Activated T-helper 17 cell treated with anti-CD3 and anti-CD28 coated beads, Interleukin-2, amount 50 U/mL, for 72 hours (primary cell): ENCODE data around the gene LIN54. TPM values are rescaled to one million over a fixed set of nuclear protein-coding genes. Genes with fewer than 3 reads are reported as not detected.

Experiments
- ATAC-seq: fragments of 150-1000 bp; cut with Tn5 transposase; replicated peaks from 2 replicates; pipeline ENCODE4 v1.10.0; 2021; ENCODE audit warnings: mild to moderate bottlenecking, moderate library complexity
- H3K27ac Mint-ChIP-seq: one replicate; pipeline ENCODE4 v1.8.0; 2022; ENCODE audit warnings: mixed read lengths
- H3K27me3 Mint-ChIP-seq: one replicate; pipeline ENCODE4 v1.8.0; 2022; ENCODE audit warnings: mixed read lengths
- H3K36me3 Mint-ChIP-seq: one replicate; pipeline ENCODE4 v1.8.0; 2022; ENCODE audit warnings: low read depth, mild to moderate bottlenecking, mixed read lengths
- H3K4me1 Mint-ChIP-seq: one replicate; pipeline ENCODE4 v1.8.0; 2022; ENCODE audit warnings: mixed read lengths
- H3K4me3 Mint-ChIP-seq: one replicate; pipeline ENCODE4 v1.8.0; 2022; ENCODE audit warnings: mild to moderate bottlenecking, mixed read lengths
- H3K9me3 Mint-ChIP-seq: one replicate; pipeline ENCODE4 v1.8.0; 2022; ENCODE audit warnings: mixed read lengths
- total RNA-seq, 2 donors: library from RNA; stranded (reverse); gene quantifications; one replicate each; pipeline ENCODE4 v1.2.3, GENCODE V29; 2022

LIN54 gene
- total RNA-seq, 2 donors from 2014 or later: 19.3 to 20.4 TPM

GRCh38 chr4:82899374-82900065 is 111.1 kb downstream of the LIN54 start:
- peaks cover 20% of the 10 kb centered on the region for H3K4me1 Mint-ChIP-seq

GRCh38 chr4:82898322-82899243 is 112.0 kb downstream of the LIN54 start:
- Mint-ChIP-seq H3K36me3 (no peaks in the 10 kb centered on the region), H3K4me1 (peaks cover 17% of the 10 kb centered on the region), H3K27ac (no peak overlapping the region), H3K27me3 (no peaks in the 10 kb centered on the region), H3K4me3 (no peak overlapping the region), H3K9me3 (no peaks in the 10 kb centered on the region)
- no peak for ATAC-seq

More at GRCh38 chr4:82899374-82900065, 111.1 kb downstream of the LIN54 start:
- Mint-ChIP-seq H3K27ac (no peak overlapping the region), H3K9me3 (no peaks in the 10 kb centered on the region), H3K36me3 (no peaks in the 10 kb centered on the region), H3K4me3 (no peak overlapping the region), H3K27me3 (no peaks in the 10 kb centered on the region)
- ATAC-seq: no peak

GRCh38 chr4:82896755-82897154 is 113.9 kb downstream of the LIN54 start:
- Mint-ChIP-seq H3K4me3 (peak overlapping the region; percentile 5), H3K9me3 (no peaks in the 10 kb centered on the region), H3K36me3 (peaks cover 6% of the 10 kb centered on the region), H3K27me3 (no peaks in the 10 kb centered on the region), H3K4me1 (peaks cover 16% of the 10 kb centered on the region), H3K27ac (no peak overlapping the region)
- ATAC-seq: no peak

- ATAC-seq: no peak
Observed at GRCh38 chr4:82893942-82894341, 116.7 kb downstream of the LIN54 start.

GRCh38 chr4:82892467-82892802 is 118.2 kb downstream of the LIN54 start:
- Mint-ChIP-seq H3K27ac (peak overlapping the region; percentile 94), H3K27me3 (no peaks in the 10 kb centered on the region), H3K4me1 (peaks cover 12% of the 10 kb centered on the region), H3K36me3 (peaks cover 20% of the 10 kb centered on the region), H3K9me3 (no peaks in the 10 kb centered on the region), H3K4me3 (peak overlapping the region; percentile 95)
- ATAC-seq: no peak

More at GRCh38 chr4:82893942-82894341, 116.7 kb downstream of the LIN54 start:
- Mint-ChIP-seq H3K36me3 (peaks cover 20% of the 10 kb centered on the region), H3K4me1 (peaks cover 20% of the 10 kb centered on the region), H3K4me3 (no peak overlapping the region), H3K27me3 (no peaks in the 10 kb centered on the region), H3K9me3 (no peaks in the 10 kb centered on the region), H3K27ac (no peak overlapping the region)

GRCh38 chr4:82891707-82892466 is 118.7 kb downstream of the LIN54 start:
- Mint-ChIP-seq H3K36me3 (peaks cover 20% of the 10 kb centered on the region), H3K9me3 (no peaks in the 10 kb centered on the region), H3K27me3 (no peaks in the 10 kb centered on the region), H3K4me3 (peak overlapping the region; percentile 95), H3K27ac (peak overlapping the region; percentile 94), H3K4me1 (peaks cover 9% of the 10 kb centered on the region)
- no peak for ATAC-seq

GRCh38 chr4:82890901-82891706 is 119.5 kb downstream of the LIN54 start, which contains the start of gene SEC31A:
TSS of gene SEC31A (minus strand) at chr4:82891153. CDS start at chr4:82881936, 9,217 bp downstream.
- Mint-ChIP-seq H3K27ac (peak within 1 kb of the TSS; percentile 94), H3K4me1 (peaks cover 12% of the 10 kb centered on the region), H3K9me3 (no peaks in the 10 kb centered on the region), H3K4me3 (peak within 1 kb of the TSS; percentile 95), H3K27me3 (no peaks in the 10 kb centered on the region), H3K36me3 (peaks cover 27% of the 10 kb centered on the region)
- ATAC-seq: peak; percentile 95

GRCh38 chr4:82890528-82890900 is 120.1 kb downstream of the LIN54 start:
- Mint-ChIP-seq H3K36me3 (peaks cover 32% of the 10 kb centered on the region), H3K27ac (peak overlapping the region; percentile 94), H3K27me3 (no peaks in the 10 kb centered on the region), H3K4me3 (peak overlapping the region; percentile 95), H3K9me3 (no peaks in the 10 kb centered on the region), H3K4me1 (peaks cover 17% of the 10 kb centered on the region)
- ATAC-seq: peak; percentile 2

- H3K27ac Mint-ChIP-seq: peak overlapping the region; percentile 94
- peak overlapping the region; percentile 95 for H3K4me3 Mint-ChIP-seq
- H3K9me3 Mint-ChIP-seq: no peaks in the 10 kb centered on the region
- H3K27me3 Mint-ChIP-seq: no peaks in the 10 kb centered on the region
- peaks cover 19% of the 10 kb centered on the region for H3K4me1 Mint-ChIP-seq
- ATAC-seq: no peak
- peaks cover 42% of the 10 kb centered on the region for H3K36me3 Mint-ChIP-seq
Observed at GRCh38 chr4:82889287-82889686, 121.3 kb downstream of the LIN54 start.

- H3K27ac Mint-ChIP-seq: no peak overlapping the region
Observed at GRCh38 chr4:82886147-82886942, 124.3 kb downstream of the LIN54 start.

GRCh38 chr4:82885410-82885809 is 125.2 kb downstream of the LIN54 start:
- Mint-ChIP-seq H3K4me1 (peaks cover 20% of the 10 kb centered on the region), H3K4me3 (no peak overlapping the region), H3K9me3 (no peaks in the 10 kb centered on the region), H3K27me3 (no peaks in the 10 kb centered on the region), H3K27ac (no peak overlapping the region), H3K36me3 (peaks cover 58% of the 10 kb centered on the region)
- no peak for ATAC-seq

More at GRCh38 chr4:82886147-82886942, 124.3 kb downstream of the LIN54 start:
- no peak for ATAC-seq
- Mint-ChIP-seq H3K4me1 (peaks cover 20% of the 10 kb centered on the region), H3K9me3 (no peaks in the 10 kb centered on the region), H3K27me3 (no peaks in the 10 kb centered on the region), H3K4me3 (no peak overlapping the region), H3K36me3 (peaks cover 52% of the 10 kb centered on the region)
